ENCODE measurements around the gene FKBP1A.

The FKBP1A gene

DNA sequence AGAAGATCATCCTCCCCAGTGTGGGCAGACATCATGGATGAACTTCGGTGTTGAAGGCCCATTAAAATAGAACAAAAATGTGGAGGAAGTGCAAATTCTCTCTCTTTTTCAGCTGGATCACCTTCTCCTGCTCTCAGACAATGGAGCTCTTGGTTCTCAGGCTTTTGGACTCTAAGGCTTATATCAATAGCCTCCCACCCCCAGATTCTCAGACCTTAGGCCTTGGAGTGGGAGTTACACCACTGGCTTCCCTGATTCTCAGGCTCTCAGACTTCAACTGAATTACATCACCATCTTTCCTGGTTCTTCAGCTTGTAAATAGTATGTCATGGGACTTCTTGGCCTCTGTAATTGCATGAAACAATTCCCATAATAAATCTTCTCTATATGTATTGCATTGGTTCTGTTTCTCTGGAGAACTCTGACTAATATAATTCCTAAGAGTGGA, 37.2 kb upstream of the FKBP1A start:
- Histone ChIP-seq H3K9me3 (ENCODE audit: insufficient read depth, low read depth, low read length) (peaks cover 13% of the 10 kb centered on the region), H3K36me3 (ENCODE audit: insufficient read depth, low read length) (peaks cover 2% of the 10 kb centered on the region; the same call in 1 of the 2 replicates), H3K9ac (ENCODE audit: low read depth, low read length) (no peak overlapping the region), H3K4me3 (ENCODE audit: low read length) (no peak overlapping the region), H3K27me3 (ENCODE audit: insufficient read depth, low read length) (no peaks in the 10 kb centered on the region), H3K27ac (ENCODE audit: low read depth, low read length) (no peak overlapping the region), H3K4me1 (ENCODE audit: insufficient read depth, low read length) (peaks cover 37% of the 10 kb centered on the region)
- WGBS: 87% methylated on average over 1 of the region's 1 CpG

DNA sequence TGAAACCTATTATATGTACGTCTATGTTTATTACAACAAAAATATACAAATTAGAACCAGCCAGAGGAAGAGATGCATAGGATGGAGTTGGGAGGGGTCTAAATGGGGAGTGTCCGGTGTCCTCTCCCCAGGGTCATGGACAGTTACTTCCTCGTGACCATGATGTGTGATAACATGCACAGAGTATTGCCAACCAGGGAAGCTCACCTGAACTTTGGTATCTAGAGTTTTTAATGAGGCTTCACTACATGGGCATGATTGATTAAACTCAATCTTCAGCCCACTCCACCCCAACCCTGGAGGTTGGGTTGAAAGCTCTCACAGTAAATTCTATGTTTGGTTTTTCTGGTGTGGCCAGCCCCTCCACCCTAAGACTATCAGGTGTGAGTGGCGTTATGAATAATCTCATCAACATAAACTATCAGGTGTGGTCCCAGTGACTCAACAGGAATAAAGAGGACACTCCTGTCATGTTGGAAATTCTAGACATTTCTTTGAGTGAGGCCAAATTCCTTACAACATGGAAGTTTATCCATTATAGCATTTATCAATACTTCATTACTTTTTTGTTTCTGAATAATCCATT, 36.4 kb upstream of the FKBP1A start:
- 92% methylated on average over 3 of the region's 4 CpGs for WGBS
- Histone ChIP-seq H3K36me3 (ENCODE audit: insufficient read depth, low read length) (peaks cover 2% of the 10 kb centered on the region; the same call in 1 of the 2 replicates), H3K4me1 (ENCODE audit: insufficient read depth, low read length) (peaks cover 37% of the 10 kb centered on the region), H3K9ac (ENCODE audit: low read depth, low read length) (no peak overlapping the region), H3K4me3 (ENCODE audit: low read length) (no peak overlapping the region), H3K27ac (ENCODE audit: low read depth, low read length) (no peak overlapping the region), H3K27me3 (ENCODE audit: insufficient read depth, low read length) (no peaks in the 10 kb centered on the region), H3K9me3 (ENCODE audit: insufficient read depth, low read depth, low read length) (peaks cover 8% of the 10 kb centered on the region)

DNA sequence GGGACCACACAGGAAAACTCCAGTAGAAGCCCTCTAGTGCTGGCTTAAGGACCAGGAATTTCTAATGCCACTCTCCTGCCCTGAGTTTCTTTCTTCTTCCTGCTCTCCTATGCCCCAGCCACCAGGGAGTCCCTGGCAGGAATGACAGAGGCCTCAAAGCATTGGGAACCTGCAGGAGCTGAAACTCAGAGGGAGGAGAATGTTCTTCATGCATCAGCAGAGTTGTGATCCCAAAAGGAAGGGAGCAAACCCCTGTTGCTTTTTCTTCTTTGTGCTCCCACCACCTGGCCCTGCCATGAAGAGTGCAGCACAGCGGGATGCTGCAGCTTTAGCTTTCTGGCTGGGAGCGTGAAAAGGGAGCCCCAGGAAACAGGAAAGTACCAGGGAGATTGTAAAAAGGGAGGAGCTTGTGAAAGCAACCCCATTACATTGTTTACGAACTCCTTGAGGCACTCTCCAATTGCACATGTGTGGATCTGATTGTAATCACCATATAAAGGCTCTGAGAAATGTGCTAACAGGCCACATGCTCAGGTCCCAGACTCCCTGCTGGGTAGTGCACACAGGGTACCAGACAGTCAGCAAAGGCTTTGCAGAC, 34.7 kb upstream of the FKBP1A start:
- 8% methylated on average over 3 of the region's 3 CpGs for WGBS
- Histone ChIP-seq H3K4me1 (ENCODE audit: insufficient read depth, low read length) (peaks cover 40% of the 10 kb centered on the region), H3K4me3 (ENCODE audit: low read length) (no peak overlapping the region), H3K9ac (ENCODE audit: low read depth, low read length) (peak overlapping the region; percentile 40), H3K27me3 (ENCODE audit: insufficient read depth, low read length) (no peaks in the 10 kb centered on the region), H3K36me3 (ENCODE audit: insufficient read depth, low read length) (no peaks in the 10 kb centered on the region), H3K9me3 (ENCODE audit: insufficient read depth, low read depth, low read length) (no peaks in the 10 kb centered on the region; the same call in 1 of the 2 replicates), H3K27ac (ENCODE audit: low read depth, low read length) (peak overlapping the region; percentile 93)

DNA sequence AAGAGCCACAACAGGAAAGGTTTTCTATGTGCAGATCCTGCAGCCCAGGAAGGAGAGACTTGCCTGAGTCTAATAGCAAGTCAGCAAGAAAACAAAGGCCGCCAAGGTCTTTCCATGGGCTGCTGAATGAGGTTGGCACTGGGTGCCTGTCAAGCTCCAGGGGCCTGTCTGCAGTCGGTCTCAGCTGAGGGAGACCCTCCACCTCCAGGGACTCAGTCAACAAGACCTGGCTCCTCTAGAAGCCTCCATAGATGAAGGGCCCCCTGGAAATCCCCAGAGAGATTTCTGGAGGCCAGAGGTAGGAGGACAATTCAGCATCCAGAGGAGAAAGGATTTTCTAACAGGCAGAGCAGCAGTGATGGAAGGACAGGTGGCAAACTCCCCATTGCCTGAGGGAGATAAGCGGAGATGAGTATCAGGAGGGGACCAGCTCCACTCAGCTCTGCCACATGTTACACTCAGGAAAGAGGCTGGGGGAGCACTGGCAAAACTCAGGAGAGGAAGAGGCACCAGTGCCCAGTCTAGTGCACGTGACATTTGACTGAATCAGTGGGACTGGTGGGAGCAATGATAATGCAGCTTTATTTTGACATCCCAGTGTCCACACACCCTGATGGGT, 33.5 kb upstream of the FKBP1A start:
- 76% methylated on average over 4 of the region's 4 CpGs for WGBS
- no peak overlapping the region for H3K4me3 ChIP-seq (ENCODE audit: low read length)
- H3K9ac ChIP-seq (ENCODE audit: low read depth, low read length): no peak overlapping the region
- peak overlapping the region; percentile 93 for H3K27ac ChIP-seq (ENCODE audit: low read depth, low read length)
- no peaks in the 10 kb centered on the region for H3K36me3 ChIP-seq (ENCODE audit: insufficient read depth, low read length)
- H3K27me3 ChIP-seq (ENCODE audit: insufficient read depth, low read length): no peaks in the 10 kb centered on the region
- H3K4me1 ChIP-seq (ENCODE audit: insufficient read depth, low read length): peaks cover 31% of the 10 kb centered on the region
- no peaks in the 10 kb centered on the region for H3K9me3 ChIP-seq (ENCODE audit: insufficient read depth, low read depth, low read length)

DNA sequence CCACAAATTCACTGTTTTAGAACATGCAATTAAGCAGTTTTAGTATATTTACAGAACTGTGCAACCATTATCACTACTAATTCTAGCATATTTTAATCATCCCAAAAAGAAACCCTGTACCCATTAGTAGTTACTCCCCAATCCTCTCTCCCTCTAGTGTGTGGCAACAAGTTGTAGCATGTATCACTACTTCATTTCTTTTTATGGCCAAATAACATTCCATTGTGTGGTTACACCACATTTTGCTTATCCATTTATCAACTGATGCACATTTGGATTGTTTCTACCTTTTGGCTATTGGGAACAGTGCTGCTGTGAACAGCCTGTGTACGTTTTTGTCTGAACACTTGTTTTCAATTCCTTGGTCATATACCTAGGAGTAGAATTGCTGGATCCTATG, 31.5 kb upstream of the FKBP1A start:
- no peak overlapping the region for H3K4me3 ChIP-seq (ENCODE audit: low read length)
- peaks cover 18% of the 10 kb centered on the region; the same call in 1 of the 2 replicates for H3K9me3 ChIP-seq (ENCODE audit: insufficient read depth, low read depth, low read length)

DNA sequence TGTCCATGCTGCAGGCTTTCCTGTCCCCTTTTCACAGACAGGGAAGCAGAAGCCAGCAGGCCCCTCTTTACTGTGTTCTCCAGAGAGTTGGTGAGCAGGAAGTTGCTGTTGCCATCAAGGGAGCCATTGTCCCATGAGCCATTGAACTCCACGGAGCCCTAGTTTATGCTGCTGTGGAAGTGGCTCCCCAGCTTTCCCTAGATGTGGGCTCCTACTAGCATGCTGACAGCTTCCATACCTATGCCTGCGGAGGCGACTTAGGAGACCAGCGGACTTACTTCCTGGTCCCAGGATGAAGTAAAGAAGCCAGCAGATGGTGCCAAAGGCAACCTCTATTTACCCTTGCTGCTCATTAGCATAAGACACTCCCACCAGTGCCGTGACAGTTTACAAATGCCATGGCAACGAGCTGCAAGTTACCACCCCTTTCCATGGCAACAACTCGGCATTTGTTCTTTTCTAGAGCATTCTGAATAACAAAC, 30.8 kb upstream of the FKBP1A start:
- H3K9ac ChIP-seq (ENCODE audit: low read depth, low read length): no peak overlapping the region
- no peak overlapping the region for H3K4me3 ChIP-seq (ENCODE audit: low read length)
- H3K9me3 ChIP-seq (ENCODE audit: insufficient read depth, low read depth, low read length): peaks cover 22% of the 10 kb centered on the region; the same call in 1 of the 2 replicates
- no peak overlapping the region for H3K27ac ChIP-seq (ENCODE audit: low read depth, low read length)
- H3K4me1 ChIP-seq (ENCODE audit: insufficient read depth, low read length): peaks cover 25% of the 10 kb centered on the region
- WGBS: 26% methylated on average over 7 of the region's 7 CpGs
- H3K36me3 ChIP-seq (ENCODE audit: insufficient read depth, low read length): no peaks in the 10 kb centered on the region
- H3K27me3 ChIP-seq (ENCODE audit: insufficient read depth, low read length): no peaks in the 10 kb centered on the region

More for the DNA sequence above, 31.5 kb upstream of the FKBP1A start:
- no peaks in the 10 kb centered on the region for H3K27me3 ChIP-seq (ENCODE audit: insufficient read depth, low read length)
- no peak overlapping the region for H3K27ac ChIP-seq (ENCODE audit: low read depth, low read length)
- peaks cover 25% of the 10 kb centered on the region for H3K4me1 ChIP-seq (ENCODE audit: insufficient read depth, low read length)
- H3K9ac ChIP-seq (ENCODE audit: low read depth, low read length): no peak overlapping the region
- H3K36me3 ChIP-seq (ENCODE audit: insufficient read depth, low read length): no peaks in the 10 kb centered on the region
- 88% methylated on average over 1 of the region's 1 CpG for WGBS

DNA sequence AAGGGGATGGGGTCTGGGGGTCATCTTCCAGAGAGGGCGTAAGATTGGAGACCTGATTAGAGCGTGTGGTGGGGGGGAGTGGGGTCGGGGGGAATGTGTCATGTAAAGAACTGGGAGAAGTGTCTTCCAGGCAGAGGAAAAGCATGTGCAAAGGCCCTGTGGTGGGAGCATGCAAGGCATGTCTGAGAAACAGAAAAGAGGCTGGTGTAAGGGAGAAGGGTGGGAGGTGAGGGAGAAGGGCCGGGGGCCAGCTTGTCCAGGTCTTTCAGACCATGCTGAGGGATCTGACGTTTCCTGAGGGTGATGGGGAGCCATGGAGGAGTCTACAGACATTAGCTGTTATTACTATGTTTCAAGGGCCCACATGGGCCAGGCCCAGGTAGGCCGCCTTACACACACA, 30.4 kb upstream of the FKBP1A start:
- peaks cover 25% of the 10 kb centered on the region for H3K4me1 ChIP-seq (ENCODE audit: insufficient read depth, low read length)
- H3K9ac ChIP-seq (ENCODE audit: low read depth, low read length): no peak overlapping the region
- H3K9me3 ChIP-seq (ENCODE audit: insufficient read depth, low read depth, low read length): peaks cover 22% of the 10 kb centered on the region; the same call in 1 of the 2 replicates
- H3K27me3 ChIP-seq (ENCODE audit: insufficient read depth, low read length): no peaks in the 10 kb centered on the region
- H3K36me3 ChIP-seq (ENCODE audit: insufficient read depth, low read length): no peaks in the 10 kb centered on the region
- no peak overlapping the region for H3K4me3 ChIP-seq (ENCODE audit: low read length)
- WGBS: 86% methylated on average over 6 of the region's 6 CpGs
- no peak overlapping the region for H3K27ac ChIP-seq (ENCODE audit: low read depth, low read length)

DNA sequence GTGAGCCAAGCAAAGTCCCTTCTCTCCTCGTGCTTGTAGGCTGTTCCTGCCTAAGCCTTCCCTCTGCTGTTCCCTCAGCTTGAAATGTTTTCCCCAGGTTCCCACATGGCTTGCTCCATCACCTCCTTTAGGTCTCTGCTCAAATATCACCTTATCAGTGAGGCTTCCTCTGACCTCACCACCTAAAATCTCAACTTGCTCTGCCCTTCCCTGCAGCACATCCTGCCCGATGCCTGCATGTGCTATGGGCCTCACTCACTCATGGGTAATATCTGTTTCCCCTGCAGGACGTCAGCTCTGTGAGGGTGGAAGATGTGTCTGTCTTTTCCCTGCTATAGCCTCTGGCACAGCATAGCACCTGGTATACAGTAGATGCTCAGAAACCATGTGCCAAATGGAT, 29.9 kb upstream of the FKBP1A start:
- H3K4me1 ChIP-seq (ENCODE audit: insufficient read depth, low read length): peaks cover 21% of the 10 kb centered on the region
- H3K36me3 ChIP-seq (ENCODE audit: insufficient read depth, low read length): no peaks in the 10 kb centered on the region
- H3K9me3 ChIP-seq (ENCODE audit: insufficient read depth, low read depth, low read length): peaks cover 22% of the 10 kb centered on the region; the same call in 1 of the 2 replicates
- 68% methylated on average over 3 of the region's 3 CpGs for WGBS
- H3K9ac ChIP-seq (ENCODE audit: low read depth, low read length): no peak overlapping the region
- H3K27me3 ChIP-seq (ENCODE audit: insufficient read depth, low read length): no peaks in the 10 kb centered on the region
- H3K27ac ChIP-seq (ENCODE audit: low read depth, low read length): no peak overlapping the region
- no peak overlapping the region for H3K4me3 ChIP-seq (ENCODE audit: low read length)

DNA sequence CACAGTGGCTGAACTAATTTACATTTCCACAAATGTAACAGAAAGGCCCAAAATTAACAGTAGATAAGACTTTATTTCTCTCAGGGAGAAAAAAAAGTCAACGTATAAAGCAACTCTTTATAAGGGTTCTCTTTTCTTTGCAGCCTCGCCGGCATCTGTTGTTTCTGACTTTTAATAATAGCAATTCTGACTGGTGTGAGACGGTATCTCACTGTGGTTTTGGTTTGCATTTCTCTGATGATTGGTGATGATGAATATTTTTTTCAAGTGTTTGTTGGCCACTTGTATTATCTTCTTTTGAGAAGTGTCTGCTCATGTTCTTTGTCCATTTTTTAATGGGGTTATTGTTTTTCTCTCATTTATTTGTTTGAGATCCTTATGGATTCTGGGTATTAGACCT, 27.2 kb upstream of the FKBP1A start:
- Histone ChIP-seq H3K4me1 (ENCODE audit: insufficient read depth, low read length) (peaks cover 3% of the 10 kb centered on the region), H3K9ac (ENCODE audit: low read depth, low read length) (no peak overlapping the region), H3K27ac (ENCODE audit: low read depth, low read length) (no peak overlapping the region), H3K4me3 (ENCODE audit: low read length) (no peak overlapping the region), H3K9me3 (ENCODE audit: insufficient read depth, low read depth, low read length) (peaks cover 22% of the 10 kb centered on the region; the same call in 1 of the 2 replicates), H3K27me3 (ENCODE audit: insufficient read depth, low read length) (no peaks in the 10 kb centered on the region), H3K36me3 (ENCODE audit: insufficient read depth, low read length) (no peaks in the 10 kb centered on the region)
- WGBS: 92% methylated on average over 4 of the region's 4 CpGs

DNA sequence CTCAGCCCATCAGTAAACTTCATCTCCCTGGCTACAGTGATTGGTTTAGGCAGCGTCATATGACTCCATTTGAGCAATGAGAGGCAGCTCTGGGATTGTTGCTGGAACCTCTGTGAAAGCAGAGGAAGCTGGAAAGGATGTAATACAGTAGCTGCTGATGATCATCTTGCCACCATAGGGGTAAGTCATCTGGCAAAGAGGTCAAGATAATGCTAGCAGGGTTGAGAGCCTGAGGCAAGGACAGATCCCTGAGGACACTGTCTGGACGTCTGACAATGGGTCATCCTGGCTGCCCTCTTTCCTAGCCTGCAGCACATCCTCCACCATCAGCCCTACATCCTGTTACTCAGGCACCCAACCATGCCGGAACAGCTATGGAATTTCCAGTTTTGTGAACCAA, 25.5 kb upstream of the FKBP1A start:
- H3K9me3 ChIP-seq (ENCODE audit: insufficient read depth, low read depth, low read length): peaks cover 22% of the 10 kb centered on the region; the same call in 1 of the 2 replicates
- H3K9ac ChIP-seq (ENCODE audit: low read depth, low read length): no peak overlapping the region
- H3K4me1 ChIP-seq (ENCODE audit: insufficient read depth, low read length): no peaks in the 10 kb centered on the region
- no peak overlapping the region for H3K4me3 ChIP-seq (ENCODE audit: low read length)
- no peaks in the 10 kb centered on the region for H3K36me3 ChIP-seq (ENCODE audit: insufficient read depth, low read length)
- no peaks in the 10 kb centered on the region for H3K27me3 ChIP-seq (ENCODE audit: insufficient read depth, low read length)
- WGBS: 80% methylated on average over 3 of the region's 3 CpGs
- H3K27ac ChIP-seq (ENCODE audit: low read depth, low read length): no peak overlapping the region

DNA sequence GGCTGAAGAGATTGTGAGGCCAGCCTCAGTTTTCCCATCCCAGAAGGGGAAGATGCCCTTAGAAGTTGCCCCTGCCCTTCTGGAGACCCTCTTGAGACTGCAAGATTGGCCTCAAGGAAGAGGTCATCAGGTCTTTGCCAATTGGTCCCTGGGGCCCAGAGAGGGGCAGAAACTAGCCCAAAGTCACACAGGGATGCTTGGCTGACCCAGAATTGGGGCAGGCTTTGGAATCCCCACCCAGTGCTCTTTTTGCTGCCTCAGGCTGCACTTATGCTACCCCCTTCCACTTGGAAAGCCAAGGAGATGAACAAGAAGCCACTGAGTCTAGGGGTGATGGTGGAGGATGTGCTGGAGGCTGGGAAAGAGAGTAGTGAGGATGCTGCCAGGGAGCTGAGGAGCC, 24.9 kb upstream of the FKBP1A start:
- Histone ChIP-seq H3K4me3 (ENCODE audit: low read length) (no peak overlapping the region), H3K27me3 (ENCODE audit: insufficient read depth, low read length) (no peaks in the 10 kb centered on the region), H3K36me3 (ENCODE audit: insufficient read depth, low read length) (no peaks in the 10 kb centered on the region), H3K4me1 (ENCODE audit: insufficient read depth, low read length) (no peaks in the 10 kb centered on the region), H3K9ac (ENCODE audit: low read depth, low read length) (no peak overlapping the region), H3K27ac (ENCODE audit: low read depth, low read length) (no peak overlapping the region), H3K9me3 (ENCODE audit: insufficient read depth, low read depth, low read length) (peaks cover 22% of the 10 kb centered on the region; the same call in 1 of the 2 replicates)

Data from HUES64 (cell line).